NCI-H345 (cell line): ENCODE results near the gene GBF1.
A peak's percentile ranks its signal among the peaks of the same experiment; 100 is the strongest.
"Not testable (repeated sequence)": the region's sequence is repeated elsewhere in the genome, so short reads cannot be mapped to it uniquely, and the experiment has no call there.

Experiments used
- DNase-seq: peaks from one replicate; lab custom pipeline; 2025; lab: John Stamatoyannopoulos, UW

GBF1 gene

GRCh38 chr10:102231357-102232318 is 13.7 kb upstream of the GBF1 start:
- DNase-seq, result peak; percentile 18

- no peak for DNase-seq
Measured at GRCh38 chr10:102233997-102234396, 11.3 kb upstream of the GBF1 start.

DNA sequence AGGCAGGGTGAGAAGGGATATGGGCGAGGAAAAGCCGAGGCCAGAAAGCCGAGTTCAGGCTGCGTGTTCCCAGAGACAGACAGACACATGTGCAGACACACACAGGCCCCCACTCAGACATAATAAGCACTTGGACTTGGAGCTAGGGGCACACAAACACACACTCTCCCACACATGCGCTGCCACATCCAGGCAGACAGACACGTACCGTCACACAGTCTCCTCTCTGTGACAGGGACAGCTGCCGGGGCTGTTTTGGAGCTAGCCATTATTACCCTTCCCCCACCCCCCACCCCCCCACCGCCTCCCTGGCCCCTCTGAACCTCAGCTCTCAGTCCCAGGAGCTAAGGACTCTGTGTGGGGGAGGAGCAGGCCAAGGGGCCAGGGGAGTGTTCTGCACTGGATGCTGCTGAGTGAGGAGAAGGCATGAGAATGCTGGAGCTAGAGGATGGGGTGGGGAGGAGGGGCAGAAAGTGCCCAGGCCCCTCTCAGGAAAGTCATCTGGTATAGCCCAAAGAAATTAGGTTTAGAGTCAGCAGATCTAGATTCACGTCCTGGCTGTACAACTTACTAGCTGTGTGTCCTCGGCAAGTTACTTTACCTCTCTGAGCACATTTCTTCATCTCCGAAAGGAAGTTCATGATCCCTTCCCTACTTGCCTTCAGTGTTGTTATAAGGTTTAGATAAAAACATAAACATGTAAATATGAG is 10.3 kb upstream of the GBF1 start:
- no peak for DNase-seq

GRCh38 chr10:102235598-102235920 is 9.8 kb upstream of the GBF1 start:
- no peak for DNase-seq

- DNase-seq, result no peak
Measured at GRCh38 chr10:102236006-102236405, 9.3 kb upstream of the GBF1 start.

- DNase-seq, result no peak
Measured at GRCh38 chr10:102237711-102238252, 7.5 kb upstream of the GBF1 start.

GRCh38 chr10:102240467-102241031 is 4.8 kb upstream of the GBF1 start:
- no peak for DNase-seq

GRCh38 chr10:102241032-102241443 is 4.3 kb upstream of the GBF1 start:
- no peak for DNase-seq

DNA sequence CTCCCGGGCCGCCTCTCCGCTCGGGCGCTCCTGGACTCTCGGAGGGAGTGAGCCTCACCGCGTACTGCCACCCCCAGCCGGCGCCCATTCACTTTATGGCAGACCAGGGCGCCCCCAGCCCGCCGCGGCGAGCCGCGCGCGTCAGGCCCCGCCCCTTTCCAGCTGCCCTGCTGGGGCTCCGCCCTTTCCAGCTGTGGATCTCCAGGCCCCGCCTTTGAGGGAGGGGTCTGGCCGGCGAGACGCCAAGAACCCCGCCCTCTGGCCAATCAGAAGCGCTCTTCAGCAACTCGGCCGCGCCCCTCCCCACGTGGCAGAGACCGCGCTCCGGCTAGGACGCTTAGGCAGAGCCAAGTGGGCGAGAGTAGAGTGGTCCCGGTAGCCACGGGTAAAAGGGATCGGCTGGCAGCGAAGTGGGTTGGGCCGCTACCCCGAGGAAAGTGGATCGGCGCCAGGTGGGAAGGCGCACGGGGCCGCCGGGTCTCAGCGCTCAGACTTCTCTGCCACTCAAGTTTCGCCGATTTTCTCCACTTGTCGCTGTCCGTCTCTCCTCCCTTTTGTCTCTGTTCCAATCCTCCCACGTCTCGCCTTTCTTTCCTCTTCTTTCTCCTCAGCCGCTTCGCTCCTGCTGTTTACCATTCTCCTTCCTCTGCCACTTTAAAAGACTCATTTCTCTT is 3.8 kb upstream of the GBF1 start, which contains the start of gene PITX3:
Gene PITX3, minus strand, starts transcription at position 69 of the 674 bp plus-strand sequence. CDS start 9,432 bp downstream, outside the sequence.
- DNase-seq, result peak; percentile 78

DNA sequence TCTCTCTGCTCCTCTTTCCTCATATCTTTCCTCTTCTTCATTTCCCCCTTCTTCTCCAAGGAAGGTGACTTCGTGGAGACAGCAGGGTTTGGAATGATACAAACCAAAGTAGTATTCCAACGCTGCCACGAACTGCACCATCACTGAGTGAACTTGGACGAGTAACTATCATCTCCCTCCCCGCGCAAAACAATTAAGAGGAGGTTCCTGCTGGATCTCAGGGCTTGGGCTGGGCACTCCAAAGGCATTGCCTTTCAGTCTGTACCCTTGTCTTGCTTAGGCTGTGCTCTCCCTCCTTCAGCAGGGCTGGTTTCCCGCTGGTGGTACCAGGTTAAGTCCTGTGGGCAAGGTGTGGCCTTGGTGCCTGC is 3.2 kb upstream of the GBF1 start:
- DNase-seq, result no peak

DNA sequence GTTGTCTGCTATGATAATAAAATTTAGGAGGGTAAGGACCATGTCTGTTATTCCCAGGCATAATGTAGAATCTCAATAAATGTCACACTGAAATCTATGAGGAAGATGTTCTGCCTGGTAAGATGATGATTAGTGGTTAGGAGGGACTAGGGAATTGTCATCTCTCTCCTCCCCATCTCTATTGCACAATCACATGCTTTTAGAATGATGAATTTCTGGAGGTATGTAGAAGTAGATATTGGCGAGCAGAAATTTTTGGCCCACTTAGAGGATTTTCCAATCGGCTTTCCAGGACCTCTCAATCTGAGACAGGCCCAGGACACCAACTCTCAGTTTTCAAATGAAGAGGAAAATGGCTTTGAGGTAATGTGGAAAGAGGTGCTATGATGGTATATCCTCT is 2.0 kb upstream of the GBF1 start:
- DNase-seq, result no peak

DNA sequence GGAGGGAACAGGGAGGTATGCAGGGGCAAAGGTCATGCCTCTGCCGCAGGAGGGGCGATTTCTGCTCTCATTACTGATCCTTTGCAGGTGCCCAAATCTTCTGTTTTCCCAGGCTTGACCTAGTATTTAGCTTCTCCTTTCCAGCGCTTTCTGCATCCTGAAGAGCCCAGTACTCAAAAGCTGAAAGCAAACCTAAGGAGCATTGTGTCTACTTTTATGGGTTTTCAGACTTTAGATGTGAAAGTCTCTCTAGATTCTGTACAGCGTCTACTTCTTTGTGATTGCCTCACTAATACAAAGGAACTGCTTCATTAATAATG is 560 bp downstream of the GBF1 start:
- DNase-seq, result no peak

DNA sequence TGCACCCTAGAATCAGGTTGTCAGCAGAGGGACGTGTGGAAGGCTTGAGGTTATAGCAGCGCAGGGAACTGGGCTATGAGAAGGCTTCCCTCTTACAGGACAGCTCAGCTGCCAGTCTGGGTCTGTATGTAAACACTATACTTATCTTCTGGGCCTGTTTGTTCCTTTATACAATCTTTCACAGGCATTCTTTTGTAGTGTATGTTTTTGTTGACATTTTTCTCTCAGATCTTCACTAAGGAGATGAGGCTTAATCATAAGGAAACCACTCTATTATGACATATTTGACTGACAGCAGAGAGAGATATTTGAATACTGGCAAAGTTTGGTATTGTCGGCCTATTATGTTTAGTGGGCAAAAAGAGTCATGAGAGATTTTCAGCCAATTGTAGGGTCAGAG is 929 bp downstream of the GBF1 start:
- no peak for DNase-seq

GRCh38 chr10:102247734-102248133 is 2.4 kb downstream of the GBF1 start:
- no peak for DNase-seq

DNA sequence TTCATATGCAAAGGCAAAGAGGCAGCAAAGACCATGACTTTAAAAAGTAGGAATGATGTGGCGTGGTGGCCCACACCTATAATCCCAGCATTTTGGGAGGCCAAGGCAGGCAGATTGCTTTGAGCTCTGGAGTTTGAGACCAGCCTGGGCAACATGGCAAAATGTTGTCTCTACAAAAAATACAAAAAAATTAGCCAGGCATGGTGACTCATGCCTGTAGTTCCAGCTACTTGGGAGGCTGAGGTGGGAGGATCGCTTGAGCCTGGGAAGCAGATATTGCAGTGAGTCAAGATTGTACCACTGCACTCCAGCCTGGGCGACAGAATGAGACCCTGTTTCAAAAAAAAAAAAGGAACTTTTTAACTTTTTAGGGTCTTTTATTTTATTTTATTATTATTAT is 7.2 kb downstream of the GBF1 start:
- not testable (repeated sequence) for DNase-seq

- DNase-seq, result no peak
Measured at GRCh38 chr10:102254426-102254825, 9.1 kb downstream of the GBF1 start.

GRCh38 chr10:102255404-102255803 is 10.1 kb downstream of the GBF1 start:
- no peak for DNase-seq

DNA sequence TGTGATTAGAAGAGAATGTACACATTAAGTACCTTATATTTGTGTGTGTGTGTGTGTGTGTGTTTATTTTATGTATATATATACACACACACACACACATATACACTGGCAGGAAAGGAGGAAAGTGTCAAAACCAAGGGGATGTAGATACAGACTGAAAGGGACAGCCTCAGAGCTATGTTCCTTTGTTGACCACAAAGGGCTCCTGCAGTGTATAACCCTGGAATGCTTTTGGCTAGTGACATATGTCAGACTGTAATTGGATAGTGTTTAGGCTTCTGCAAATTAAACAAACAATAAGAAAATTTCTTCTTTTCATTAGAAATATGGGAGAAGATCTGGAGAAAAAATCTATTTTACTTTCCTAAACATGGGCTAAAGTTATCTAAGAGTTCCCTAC is 15.9 kb downstream of the GBF1 start:
- DNase-seq, result no peak

DNA sequence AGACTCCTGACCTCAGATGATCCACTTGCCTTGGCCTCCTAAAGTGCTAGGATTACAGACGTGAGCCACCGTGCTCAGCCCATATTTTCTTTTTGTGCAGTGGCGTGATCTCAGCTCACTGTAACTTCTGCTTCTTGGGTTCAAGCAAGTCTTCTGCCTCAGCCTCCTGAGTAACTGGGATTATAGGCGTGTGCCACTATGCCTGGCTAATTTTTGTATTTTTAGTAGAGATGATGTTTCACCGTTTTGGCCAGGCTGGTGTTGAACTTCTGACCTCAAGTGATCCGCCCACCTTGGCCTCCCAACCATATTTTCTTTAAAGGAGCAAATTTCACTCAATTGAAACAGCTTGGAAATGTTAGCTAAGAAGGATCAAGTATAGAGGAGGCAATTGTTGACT is 16.5 kb downstream of the GBF1 start:
- DNase-seq, result no peak

DNA sequence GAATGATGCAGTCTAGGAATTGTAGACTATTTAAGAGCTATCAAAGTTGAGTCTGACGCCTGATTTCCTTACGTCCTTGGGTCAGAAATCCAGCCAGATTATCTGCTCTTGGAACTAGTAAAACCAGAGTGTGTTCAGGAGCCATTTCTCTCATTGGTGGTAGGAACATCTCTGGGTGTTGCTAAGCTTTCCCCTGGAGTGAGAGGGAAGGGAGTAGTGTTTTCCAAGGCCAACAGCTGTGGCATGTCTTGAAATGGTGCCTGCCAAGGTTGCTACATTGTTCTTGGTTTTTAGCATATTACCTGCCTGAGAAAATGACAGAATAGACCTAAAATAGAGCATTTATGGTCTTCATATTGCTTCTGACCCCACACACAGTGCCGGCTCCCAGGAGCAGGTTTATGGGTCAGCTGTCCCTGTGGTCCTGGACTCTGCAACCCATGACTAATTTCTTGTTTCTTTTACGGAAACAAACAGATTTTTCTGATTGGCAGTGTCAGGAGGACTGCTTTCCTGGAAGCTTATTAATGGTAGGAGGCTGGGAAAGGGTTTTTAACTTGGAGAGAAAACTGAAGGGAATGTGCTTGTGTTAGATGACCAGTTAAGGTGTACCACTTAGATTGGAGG is 17.5 kb downstream of the GBF1 start:
- no peak for DNase-seq

DNA sequence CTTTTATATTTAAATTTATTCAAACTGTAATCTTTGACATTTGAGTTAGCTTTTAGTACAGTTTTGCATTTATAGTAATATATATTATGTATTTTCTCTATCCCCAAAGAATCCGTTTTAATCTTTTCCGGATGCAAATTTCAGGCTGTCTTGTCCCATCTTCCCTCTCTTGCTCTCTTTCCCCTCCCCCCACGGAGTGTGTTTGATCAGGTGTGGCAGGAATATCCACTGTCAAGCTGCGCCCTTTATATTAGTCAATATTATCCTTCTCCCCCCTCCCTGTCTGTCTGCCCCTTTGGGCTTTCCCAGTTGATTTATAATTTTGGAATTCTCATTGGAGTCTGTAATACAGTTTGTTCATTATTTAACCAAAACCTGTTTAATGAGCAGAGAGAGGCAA is 19.0 kb downstream of the GBF1 start:
- no peak for DNase-seq

- no peak for DNase-seq
Measured at GRCh38 chr10:102266670-102267069, 21.3 kb downstream of the GBF1 start.
